Activated CD4-positive, alpha-beta T cell treated with anti-CD3 and anti-CD28 coated beads, Interleukin-2, Interleukin-4, amounts not matched to agents 100 ng/mL and 50 ng/mL, durations not matched to agents 16 hours and 8 hours (primary cell): ENCODE data around the gene GINS3.

Source experiments
- DNase-seq: peaks from one replicate; pipeline ENCODE4 v3.0.0-alpha.2; 2020; ENCODE audit warnings: low spot score

Gene GINS3

DNA sequence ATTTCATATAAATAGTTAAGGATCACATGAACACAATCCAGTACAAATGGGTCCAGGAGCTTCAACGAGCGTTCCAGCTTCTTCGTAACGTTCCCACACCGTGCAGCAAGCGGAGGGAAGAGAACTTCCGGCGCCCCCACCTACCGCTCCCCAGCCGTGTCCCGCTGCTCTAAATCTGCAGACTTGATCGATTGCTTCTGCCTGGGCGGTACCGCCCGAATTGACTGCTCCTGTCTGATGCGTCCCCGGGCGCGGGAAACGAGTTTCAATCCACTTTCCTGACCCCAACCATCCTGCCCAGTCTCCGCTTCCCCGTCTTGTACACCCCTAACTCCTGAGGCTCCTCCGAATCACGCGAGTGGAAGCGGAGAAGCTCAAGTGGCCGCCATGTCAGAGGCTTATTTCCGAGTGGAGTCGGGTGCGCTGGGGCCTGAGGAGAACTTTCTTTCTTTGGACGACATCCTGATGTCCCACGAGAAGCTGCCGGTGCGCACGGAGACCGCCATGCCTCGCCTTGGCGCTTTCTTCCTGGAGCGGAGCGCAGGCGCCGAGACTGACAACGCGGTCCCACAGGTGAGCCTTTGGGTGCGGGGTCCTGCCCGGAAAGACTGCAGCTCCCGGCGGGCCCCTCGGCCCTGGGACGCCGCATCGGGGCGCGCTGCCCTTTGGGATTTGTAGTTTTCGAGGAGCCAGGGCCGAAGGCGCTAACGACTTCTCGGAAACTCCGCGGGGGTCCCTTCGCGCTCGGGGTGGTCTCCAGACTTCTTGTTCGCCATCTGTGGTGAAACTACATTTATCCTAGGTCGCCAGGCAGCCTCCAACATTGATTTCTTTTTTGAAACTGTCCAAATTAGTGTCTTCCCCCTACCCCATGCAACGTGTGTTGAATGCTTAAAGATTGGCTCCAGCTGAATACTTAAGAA lies at the start of gene GINS3:
GINS3 (plus strand) TSS at position 257 of the 923 bp plus-strand sequence; CDS start at position 388, 131 bp downstream.
- peak; percentile 91 for DNase-seq

DNA sequence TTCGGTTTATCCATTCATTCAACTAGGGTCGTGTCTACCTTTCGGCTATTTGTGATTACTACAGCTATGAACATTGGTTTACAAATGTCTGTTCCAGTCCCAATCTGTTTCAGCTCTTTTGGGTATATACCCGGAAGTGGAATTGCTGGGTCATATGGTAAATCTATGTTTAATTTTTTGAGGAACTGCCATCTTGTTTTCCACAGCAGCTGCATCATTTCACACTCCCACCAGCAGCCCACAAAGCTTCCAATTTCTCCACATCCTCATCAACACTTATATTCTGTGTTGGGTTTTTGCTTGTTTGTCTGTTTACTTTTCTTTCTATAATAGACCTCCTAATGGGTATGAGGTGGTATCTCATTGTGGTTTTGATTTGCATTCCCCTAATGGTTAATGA lies 48.7 kb upstream of the GINS3 start:
- no peak for DNase-seq

DNA sequence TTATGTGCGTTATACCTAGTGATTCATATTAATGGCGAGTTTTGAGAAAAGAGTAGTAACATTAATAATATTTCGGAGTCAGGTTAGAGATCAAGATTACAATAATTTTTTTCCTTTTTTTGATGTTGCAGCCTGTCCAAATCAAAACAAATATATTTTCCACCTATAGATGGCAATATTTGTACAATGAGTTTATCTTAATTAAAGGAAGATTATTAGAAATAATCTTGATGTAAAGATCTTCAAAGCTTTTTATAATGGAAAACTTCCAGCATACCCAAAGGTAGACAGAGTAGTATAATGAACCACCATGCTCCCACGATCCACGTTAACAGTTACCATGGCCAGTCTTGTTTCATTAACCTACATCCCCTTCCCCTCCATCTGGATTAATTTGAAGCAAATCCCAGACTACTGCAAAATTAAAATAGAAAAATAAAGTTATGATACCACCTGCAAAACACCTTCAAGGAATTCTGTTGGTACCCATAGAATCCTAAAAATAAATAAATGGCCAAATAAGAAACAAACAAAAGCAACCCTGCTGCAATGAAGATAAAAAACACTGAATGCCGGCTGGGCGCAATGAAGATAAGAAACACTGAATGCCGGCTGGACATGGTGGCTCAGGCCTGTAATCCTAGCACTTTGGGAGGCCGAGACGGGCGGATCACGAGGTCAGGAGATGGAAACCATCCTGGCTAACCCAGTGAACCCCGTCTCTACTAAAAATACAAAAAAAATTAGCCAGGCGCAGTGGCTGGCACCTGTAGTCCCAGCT lies 46.5 kb upstream of the GINS3 start:
- DNase-seq, result no peak

DNA sequence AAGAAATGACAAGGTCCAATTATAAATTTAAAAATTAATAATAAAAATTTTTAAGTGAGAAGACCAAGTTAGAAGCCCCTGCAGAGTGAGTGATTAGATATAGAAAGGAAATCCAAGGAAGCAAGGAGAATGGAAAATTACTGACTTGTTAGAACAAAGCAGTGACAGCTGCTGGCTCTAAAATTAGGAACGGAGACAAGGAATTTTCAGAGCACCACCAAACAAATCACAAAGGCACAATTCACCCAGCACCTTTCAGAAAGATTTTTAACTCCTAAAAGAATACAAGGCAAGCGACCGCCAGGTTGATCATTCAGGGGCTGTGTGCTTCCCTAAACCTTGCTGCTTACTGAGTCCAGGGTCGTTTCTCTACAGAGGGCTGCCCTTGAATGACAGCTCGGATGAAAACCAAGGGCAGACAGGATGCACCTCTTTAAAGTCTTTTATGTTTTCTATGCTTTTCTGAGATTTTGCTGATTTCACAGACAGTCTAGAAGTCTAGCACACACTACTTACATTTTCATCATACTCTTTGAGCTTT lies 45.4 kb upstream of the GINS3 start:
- DNase-seq, result no peak

DNA sequence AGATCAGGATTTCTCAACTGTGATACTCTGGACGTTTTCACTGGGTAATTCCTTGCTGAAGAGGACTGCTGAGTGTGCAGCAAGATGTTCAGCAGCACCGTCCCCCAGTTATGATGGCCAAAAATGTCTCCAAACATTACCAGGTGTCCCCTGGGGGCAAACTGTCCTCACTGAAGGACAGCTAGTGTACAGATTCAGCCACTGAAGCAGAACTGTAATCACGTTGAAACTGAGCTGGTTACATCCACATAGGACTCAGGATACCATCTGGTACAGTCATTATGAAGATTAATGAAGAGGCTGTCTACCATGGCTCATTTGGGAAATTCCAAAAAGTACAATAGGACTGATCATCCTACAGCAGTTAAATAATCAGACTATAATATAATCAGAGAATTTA lies 43.3 kb upstream of the GINS3 start:
- no peak for DNase-seq

DNA sequence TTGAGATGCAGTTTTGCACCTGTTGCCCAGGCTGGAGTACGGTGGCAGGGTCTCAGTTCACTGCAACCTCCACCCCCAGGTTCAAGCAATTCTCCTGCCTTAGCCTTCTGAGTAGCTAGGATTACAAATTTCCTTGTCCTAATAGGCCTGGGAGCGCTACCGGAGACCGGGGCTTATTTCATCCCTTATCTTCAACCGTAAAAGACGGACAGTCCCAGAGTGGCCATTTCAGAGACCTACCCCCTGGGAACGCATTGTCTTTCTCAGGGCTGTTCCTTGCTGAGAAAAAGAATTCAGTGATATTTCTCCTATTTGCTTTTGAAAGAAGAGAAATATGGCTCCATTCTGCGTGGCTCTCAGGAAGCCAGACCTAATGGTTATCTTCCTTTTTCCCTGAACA lies 39.6 kb upstream of the GINS3 start:
- no peak for DNase-seq

DNA sequence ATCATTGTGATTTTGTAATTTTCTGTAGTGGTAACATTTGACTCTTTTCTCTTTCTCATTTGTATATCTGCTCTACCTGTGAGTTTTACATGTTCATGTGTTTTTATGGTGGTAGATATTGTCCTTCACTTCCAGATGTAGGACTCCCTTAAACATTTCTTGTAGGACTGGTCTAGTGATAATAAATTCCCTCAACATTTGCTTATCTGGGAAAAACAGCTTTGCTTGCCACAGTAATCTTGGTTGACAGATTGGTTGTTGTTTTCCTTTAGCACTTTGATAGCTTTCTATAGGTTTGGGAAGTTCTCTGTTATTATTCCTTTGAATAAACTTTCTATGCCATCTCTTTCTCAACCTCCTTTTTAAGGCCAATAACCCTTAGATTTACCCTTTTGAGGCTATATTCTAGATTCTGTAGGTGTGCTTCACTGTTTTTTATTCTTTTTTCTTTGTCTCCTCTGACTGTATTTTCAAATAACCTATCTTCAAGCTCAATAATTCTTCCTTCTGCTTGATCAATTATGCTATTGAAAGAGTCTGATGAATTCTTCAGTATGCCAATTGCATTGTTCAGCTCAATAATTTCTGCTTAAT lies 32.1 kb upstream of the GINS3 start:
- DNase-seq, result no peak

DNA sequence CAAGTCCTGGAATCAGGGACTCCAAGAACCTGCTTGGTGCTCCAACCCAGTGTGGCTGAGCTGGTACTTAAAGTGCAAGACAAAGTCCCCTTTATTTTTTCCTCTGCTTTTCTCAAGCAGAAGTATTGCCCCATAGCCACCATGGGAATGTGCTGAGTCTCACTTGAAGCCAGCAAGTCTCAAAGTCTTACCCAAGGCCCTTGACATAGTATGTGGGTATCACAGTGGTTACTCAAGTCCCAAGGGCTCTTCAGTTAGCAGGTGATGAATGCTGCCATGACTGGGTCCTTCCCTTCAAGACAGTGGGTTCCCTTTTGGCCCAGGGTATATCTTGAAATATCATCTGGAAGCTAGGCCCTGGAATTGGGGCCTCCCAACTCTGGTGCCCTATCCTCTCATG lies 30.5 kb upstream of the GINS3 start:
- no peak for DNase-seq

DNA sequence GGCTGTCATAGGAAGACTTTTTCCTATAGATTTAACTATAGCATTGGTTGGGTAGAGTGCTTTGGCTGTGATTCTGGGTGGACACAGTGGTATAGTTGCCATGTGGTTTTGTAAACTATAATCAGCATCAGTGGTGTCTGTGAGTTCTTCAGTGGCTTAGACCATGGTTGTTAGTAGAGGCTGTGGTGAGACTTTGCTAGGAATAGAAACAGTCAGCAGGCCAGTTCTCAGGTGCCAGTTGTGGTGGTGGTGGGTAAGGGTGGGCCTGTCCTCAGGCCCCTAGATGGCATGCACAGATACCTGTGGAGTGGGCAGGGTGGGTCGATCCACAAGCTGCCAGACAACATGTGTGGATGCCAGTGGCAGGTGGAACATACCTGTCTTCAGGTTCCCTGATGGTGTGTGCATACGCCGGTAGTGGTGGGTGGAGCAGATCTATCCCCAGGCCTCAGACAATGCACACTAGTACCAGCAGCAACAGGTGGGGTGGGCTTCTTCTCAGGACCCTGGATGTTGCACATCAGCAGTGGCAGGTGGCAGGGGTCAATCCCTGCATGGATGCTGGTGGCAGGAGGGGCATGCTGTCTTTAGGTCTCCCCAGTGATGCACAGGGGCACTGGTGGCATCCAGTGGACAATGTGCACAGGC lies 28.4 kb upstream of the GINS3 start:
- no peak for DNase-seq

DNA sequence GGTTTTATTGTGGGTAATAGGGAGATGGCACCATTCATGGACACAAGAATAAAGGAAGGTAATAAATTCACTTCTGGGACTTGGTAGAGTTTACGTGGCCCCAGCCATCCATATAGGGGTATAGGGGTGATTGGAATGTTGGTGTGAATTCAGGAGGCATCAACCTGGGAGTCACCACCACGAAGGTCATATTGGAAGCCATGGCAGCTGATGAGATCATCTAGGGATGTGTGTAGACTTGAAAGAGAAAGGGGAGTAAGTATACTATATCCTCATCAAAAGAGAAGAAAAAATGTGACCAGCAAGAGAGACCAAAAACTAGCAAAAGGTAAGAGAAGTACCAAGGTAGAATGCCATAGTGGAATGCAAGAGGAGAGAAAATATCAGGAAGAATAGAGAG lies 26.6 kb upstream of the GINS3 start:
- DNase-seq, result no peak

DNA sequence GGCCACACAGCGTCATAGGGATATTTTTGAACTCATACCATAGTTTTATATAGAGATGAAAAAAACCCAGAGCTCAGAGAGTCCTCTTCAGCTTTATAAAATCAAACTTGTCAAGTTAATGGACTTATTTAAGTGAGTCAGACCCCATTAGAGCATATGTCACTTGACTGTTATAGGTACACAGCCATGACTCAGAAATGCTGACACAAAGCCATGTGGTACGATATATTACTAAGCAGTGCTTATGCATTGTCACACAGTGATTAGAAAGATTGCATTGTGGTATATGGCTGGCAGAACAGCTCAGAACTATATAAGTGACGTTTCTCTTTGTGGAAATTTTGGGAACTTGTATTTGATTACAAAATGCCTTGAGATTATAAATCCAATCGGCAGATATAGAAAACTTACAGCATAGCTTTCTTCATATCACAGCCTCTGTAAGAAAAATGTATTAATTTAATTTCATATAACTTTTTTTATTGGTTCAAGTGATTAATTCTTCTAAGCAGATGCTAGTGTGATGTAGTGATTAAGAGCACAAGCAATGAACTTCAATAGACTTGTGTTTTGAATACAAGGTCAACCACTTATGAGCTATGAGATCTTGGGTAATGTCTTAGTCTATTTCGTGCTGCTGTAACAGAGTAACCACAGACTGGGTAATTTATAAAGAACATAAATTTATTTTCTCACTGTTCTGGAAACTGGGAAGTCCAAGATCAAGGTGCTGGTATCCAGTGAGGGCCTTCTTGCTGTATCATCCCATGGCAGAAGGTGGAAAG lies 25.8 kb upstream of the GINS3 start:
- peak; percentile 33 for DNase-seq

DNA sequence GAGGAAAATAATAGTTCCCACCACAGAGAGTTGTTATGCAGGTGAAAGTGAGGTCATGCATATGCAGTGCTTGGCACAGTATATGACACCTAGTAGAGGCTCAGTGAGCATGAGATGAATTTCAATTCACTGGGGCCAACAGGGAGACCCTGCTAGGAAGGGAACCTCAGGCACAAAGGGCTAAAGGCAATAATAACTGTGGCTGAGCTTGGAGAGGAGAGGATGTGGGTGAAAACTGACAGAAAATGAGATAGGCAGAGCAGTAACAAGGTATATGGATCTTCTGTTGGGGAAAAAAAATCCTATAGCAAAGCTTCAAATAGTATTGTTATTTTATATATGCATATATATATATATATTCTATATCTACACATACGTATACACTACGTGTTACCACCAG lies 25.0 kb upstream of the GINS3 start:
- no peak for DNase-seq

DNA sequence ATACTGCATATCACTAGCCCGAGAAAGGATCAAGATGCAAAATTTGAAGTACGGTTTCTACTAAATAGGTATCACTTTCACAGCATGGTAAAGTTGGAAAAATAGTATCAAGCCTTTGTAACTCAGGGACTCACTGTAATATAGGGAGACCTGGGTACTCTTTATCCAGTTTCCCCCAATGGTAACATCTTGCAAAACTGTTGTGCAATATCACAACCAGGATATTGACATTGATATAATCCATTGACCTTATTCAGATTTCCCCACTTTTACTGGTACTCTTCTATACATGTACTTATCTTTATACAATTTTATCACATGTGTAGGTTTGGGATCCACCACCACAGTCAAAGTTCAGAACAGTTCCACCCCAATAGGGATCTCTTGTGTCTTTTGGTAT lies 20.4 kb upstream of the GINS3 start:
- DNase-seq, result no peak

DNA sequence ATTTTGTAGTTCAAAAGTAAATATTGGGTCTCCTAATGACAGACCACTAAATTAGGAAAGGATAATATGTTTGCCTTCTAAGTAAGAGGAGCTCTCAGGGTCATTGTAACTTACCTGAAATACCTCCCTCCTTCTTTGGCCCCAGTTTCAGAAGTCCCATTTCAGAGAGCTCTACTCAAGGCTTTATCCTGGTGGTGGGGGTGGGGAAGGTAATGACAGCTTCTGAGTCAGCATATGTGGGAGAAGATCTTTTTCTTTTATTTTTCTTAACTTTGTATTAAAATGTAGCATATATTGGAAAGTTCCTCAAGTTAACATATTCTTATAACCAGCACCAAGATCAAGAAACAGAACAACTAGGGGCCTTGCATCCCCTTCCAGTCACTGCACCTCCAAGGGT lies 16.9 kb upstream of the GINS3 start:
- DNase-seq, result no peak

DNA sequence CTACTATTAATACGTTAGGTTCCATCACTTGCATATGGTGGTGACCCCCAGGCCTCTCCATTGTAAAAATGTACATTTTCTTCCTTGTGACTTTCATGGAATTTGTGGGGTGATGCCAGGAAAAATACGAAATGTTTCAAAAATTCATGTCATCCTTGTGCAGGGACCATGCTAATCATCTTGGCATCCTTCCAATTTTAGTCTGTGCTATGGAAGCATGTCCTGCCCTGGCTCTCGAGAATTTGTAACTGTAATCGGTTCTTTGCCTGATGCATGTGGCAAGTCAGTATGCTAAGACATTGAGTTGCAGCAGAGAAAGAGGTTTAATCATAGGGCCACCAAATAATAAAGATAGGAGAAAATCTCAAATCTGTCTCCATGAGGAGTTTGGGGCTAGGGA lies 14.3 kb upstream of the GINS3 start:
- DNase-seq, result no peak

DNA sequence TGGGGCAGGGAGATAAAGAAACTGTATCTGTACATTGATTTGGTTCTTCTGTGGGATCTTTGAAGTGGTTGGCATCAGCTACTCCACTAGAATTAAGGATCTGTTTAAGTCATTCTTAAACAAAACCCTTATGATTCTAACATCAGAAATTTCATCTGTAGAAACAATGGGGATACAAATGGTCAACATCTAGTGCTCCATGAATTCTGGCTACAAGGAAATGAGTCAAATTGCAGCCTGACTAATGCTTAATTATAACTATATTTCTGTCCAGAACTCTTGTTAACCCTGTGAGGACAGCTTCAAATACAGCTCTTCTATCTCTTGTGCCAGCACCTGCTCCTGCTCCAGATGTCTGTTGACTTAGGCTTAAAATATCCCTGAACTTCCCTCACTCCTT lies 13.9 kb upstream of the GINS3 start:
- no peak for DNase-seq

DNA sequence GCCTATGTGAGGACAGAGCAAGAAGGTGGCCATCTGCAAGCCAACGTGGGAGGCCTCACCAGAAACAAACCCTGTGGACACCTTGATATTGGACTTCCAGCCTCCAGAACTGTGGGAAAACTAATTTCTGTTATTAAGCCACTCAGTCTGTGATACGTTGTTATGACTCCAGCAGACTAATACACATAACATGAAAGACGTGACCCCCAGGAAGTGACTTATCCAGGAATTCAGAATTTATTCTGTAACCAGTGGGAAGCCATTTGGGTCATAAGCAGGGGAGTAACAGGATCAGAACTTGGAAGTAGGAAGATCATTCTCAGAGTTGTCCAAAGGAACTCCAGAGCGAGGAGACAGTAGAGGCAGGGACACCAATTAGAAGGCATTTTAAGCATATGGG lies 12.5 kb upstream of the GINS3 start:
- DNase-seq, result no peak

DNA sequence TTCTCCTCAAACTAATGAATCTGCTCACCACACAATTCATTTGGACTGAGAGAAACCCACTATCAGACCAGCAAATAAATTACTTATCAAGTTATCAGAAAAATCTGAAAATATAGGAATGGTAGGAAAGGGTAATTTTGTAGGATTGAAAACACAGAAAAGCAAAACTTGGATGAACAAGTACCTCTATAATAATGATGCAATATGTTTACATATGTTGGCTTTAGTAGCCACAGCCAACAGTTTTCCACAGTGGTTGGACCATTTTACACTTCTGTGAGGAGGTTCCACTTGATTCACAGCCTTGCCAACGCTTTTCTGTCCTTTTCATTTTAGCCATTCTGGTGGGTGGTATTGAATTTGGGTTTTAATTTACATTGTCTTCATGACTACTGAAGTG lies 10.6 kb upstream of the GINS3 start:
- DNase-seq, result no peak

DNA sequence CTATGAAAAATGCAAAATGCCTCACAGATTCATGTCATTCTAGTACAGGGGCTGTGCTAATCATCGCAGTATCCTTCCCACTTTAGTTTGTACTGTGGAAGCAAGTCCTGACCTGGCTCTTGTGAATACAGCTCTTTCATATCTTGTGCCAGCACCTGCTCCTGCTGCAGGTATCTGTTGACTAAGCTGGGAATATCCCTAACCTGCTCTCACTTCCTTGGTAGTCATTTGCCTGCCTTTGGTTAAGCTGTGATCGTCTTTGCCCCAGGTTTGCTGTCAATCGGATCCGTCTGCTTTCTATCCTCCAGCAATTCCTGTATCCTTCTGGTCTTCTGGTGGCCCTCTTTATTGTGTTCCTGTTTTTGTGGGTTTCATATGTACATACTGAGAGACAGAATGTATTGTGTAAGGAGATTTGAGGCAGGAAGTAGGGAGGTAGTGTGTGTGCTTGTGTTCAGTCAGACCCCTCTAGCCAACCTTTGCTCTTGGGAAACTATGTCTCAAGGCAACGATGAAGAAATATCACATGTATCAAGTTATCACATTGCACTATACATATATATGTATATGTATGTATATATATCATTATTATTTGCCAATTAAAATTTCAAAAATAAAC lies 7.7 kb upstream of the GINS3 start:
- DNase-seq, result no peak

DNA sequence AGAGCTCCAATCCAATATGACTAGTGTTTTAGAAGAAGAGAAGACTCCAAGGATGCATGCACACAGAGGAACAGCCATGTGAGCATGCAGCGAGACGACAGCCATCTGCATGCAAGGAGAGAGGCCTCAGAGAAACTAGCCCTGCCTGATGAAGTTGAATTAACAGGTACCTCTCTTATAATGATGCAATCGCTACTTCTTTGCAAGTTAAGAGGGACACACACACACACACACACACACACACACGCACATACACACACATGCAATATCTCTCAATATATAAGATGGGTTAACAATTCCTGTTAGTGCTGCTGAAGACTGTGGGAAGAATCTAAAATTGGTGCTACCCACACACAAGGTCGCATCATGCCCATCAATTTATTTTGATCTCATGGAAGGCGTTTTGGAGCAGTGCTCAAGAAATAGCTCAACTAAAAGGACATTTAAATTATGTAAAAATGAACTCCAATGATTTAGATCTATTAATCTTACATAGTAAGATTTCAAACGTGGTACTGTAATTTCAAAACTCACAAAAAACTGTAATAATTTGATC lies 7.0 kb upstream of the GINS3 start:
- no peak for DNase-seq

DNA sequence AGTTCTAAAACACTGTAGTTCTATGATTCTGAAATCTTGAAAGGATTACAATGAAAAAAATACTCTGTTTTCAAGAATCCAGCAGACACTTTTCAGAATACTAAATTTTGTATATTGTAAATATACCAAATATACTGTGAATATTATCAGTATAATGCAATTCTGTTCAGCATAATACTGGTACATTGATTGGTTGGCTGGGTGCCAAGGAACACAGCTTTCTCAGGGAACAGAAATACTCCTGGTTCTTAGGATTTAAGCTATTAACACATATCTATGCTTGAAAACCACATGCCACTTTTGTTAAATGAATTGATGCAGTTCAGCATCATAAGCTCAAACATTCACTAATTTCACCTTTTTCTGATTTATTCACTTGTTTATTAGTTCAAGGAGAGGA lies 2.5 kb upstream of the GINS3 start:
- DNase-seq, result no peak
